ENCODE results near the gene INTS14. TPM values are rescaled to one million over a fixed set of nuclear protein-coding genes. Genes with fewer than 3 reads are reported as not detected.
A peak's percentile ranks its signal among the peaks of the same experiment; 100 is the strongest.

INTS14 gene
- polyA plus RNA-seq, 1 experiment = 56.6 TPM

- no peak for TF ChIP-seq CTCF (IDR thresholded peaks at IDR 0.05; ENCODE audit: low read depth, low read length)
- POLR2A ChIA-PET = interaction anchor here (1.1 kb wide), 1 partner anchor 32 kb away, joined by 4 read pairs; the partner anchor contains the start of gene INTS14
- no peaks in the 10 kb centered on the region for H3K27me3 ChIP-seq (ENCODE audit: control insufficient read depth, insufficient read depth, low read length)
Observed at GRCh38 chr15:65578904-65579728, 31.8 kb downstream of the INTS14 start.

DNA sequence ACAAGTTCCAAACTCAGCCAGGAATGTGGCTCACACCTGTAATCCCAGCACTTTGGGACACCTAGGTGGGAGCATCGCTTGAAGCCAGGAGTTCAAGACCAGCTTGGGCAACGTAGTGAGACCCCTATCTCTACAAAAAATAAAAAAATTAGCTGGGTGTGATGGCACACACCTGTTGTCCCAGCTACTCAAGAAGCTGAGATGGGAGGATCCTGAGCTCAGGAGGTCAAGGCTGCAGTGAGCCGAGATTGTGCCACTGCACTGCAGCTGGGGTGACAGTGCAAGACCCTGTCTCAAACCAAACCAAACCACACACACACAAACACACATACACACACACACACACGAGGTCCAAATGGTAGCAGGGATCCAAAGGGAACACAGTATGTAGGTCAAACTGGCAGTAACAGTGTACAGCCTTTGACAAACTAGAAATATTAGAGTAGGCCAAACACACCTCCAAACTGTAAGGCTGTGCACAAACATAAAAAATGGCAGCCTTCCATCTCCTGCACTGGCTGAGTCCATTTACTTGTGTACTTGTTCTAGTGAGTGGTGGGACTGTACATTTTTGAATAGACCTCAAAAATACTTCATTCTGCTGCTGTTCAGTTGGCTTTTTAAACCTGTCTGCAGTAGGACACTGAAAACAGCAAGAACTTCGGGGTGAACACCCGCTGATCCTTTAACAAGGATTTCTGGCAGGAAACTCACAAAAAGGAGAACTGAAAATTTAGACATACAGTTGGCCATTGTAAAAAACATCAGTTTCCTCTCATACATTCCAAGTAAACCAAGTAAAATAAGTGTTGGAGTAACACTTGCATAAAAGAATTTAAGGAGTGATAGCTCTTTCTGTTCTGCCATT is 33.6 kb downstream of the INTS14 start:
- TF ChIP-seq CTCF (IDR thresholded peaks at IDR 0.05; ENCODE audit: low read depth, low read length) = no peak
- Histone ChIP-seq H3K27ac (ENCODE audit: low read depth, low read length) (no peak overlapping the region), H3K27me3 (ENCODE audit: control insufficient read depth, insufficient read depth, low read length) (no peaks in the 10 kb centered on the region), H3K4me3 (ENCODE audit: low read depth, low read length) (no peak overlapping the region), H3K9me3 (ENCODE audit: control insufficient read depth, insufficient read depth, low read length) (no peaks in the 10 kb centered on the region)
- DNase-seq (ENCODE audit: low read depth, low spot score) = no peak
- ChIA-PET CTCF (no interaction called here), POLR2A (no interaction called here)

More at GRCh38 chr15:65578904-65579728, 31.8 kb downstream of the INTS14 start:
- Histone ChIP-seq H3K9me3 (ENCODE audit: control insufficient read depth, insufficient read depth, low read length) (no peaks in the 10 kb centered on the region), H3K4me3 (ENCODE audit: low read depth, low read length) (no peak overlapping the region), H3K27ac (ENCODE audit: low read depth, low read length) (no peak overlapping the region)
- CTCF ChIA-PET = interaction anchor here (1.5 kb wide), 1 partner anchor 178 kb away, joined by 4 read pairs; no protein-coding TSS in a partner anchor
- DNase-seq (ENCODE audit: low read depth, low spot score) = no peak

DNA sequence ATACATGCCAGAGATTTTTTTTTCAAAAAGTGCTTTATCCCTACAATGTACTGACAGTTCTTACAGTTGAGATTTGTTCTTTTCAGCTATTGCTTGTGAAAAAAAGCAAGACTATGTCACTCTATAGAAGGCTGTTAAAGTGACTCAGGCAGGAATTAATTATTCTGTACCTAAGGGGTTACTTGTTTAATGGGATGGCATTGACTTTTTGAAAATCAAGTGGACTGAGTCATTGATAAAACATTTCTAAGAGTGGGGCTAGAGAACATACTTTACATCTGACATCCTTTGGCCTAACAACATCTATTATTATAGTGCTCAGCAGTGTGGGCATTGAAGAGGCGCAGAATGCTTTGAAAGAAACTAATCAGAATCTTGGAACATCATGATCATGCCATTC is 34.3 kb downstream of the INTS14 start:
- Histone ChIP-seq H3K4me3 (ENCODE audit: low read depth, low read length) (no peak overlapping the region), H3K9me3 (ENCODE audit: control insufficient read depth, insufficient read depth, low read length) (no peaks in the 10 kb centered on the region), H3K27me3 (ENCODE audit: control insufficient read depth, insufficient read depth, low read length) (no peaks in the 10 kb centered on the region), H3K27ac (ENCODE audit: low read depth, low read length) (no peak overlapping the region)
- POLR2A ChIA-PET = no interaction called here
- no peak for TF ChIP-seq CTCF (IDR thresholded peaks at IDR 0.05; ENCODE audit: low read depth, low read length)
- DNase-seq (ENCODE audit: low read depth, low spot score) = peak; percentile 4
- CTCF ChIA-PET = no interaction called here

GRCh38 chr15:65571971-65572370 is 39.0 kb downstream of the INTS14 start:
- ChIA-PET POLR2A (interaction anchor here (1.2 kb wide), 1 partner anchor 55 kb away, joined by 4 read pairs; no protein-coding TSS in a partner anchor), CTCF (no interaction called here)
- Histone ChIP-seq H3K27ac (ENCODE audit: low read depth, low read length) (no peak overlapping the region), H3K27me3 (ENCODE audit: control insufficient read depth, insufficient read depth, low read length) (no peaks in the 10 kb centered on the region), H3K4me3 (ENCODE audit: low read depth, low read length) (no peak overlapping the region), H3K9me3 (ENCODE audit: control insufficient read depth, insufficient read depth, low read length) (no peaks in the 10 kb centered on the region)
- no peak for TF ChIP-seq CTCF (IDR thresholded peaks at IDR 0.05; ENCODE audit: low read depth, low read length)
- no peak for DNase-seq (ENCODE audit: low read depth, low spot score)

All from AG04450 (cell line).